MM.1S (cell line): ENCODE data around the gene CDKN2A.

Experiments used
- DNase-seq: peaks from one replicate; pipeline ENCODE4 v3.0.0-alpha.2; 2015
- H2AFZ ChIP-seq: fragments of 300-600 bp; sonication (generic); 2 replicates; pipeline ENCODE4 v1.6.0; 2016; ENCODE audit warnings: antibody characterized with exemption, low read length
- H3F3A ChIP-seq: fragments of 300-600 bp; sonication (generic); 2 replicates; pipeline ENCODE4 v1.6.1; 2016; ENCODE audit warnings: mild to moderate bottlenecking, antibody characterized with exemption, low read length, moderate library complexity, mixed read lengths; ENCODE audit not compliant: insufficient read depth
- H3K27ac ChIP-seq: fragments of 300-600 bp; sonication (generic); 2 replicates; pipeline ENCODE4 v1.5.1; 2016; ENCODE audit warnings: mild to moderate bottlenecking, low read length
- H3K27me3 ChIP-seq: fragments of 300-600 bp; sonication (generic); replicated peaks from 2 replicates; pipeline ENCODE4 v1.6.0; 2016; ENCODE audit warnings: low read length; ENCODE audit not compliant: insufficient read depth
- H3K36me3 ChIP-seq: fragments of 300-600 bp; sonication (generic); replicated peaks from 2 replicates; pipeline ENCODE4 v1.6.1; 2016; ENCODE audit warnings: mild to moderate bottlenecking, low read length, mixed read lengths; ENCODE audit not compliant: insufficient read depth
- H3K4me1 ChIP-seq: fragments of 300-600 bp; sonication (generic); 2 replicates; pipeline ENCODE4 v1.6.1; 2016; ENCODE audit warnings: low read length, mixed read lengths
- H3K4me2 ChIP-seq: fragments of 300-600 bp; sonication (generic); 2 replicates; pipeline ENCODE4 v1.6.0; 2016; ENCODE audit warnings: low read depth, low read length
- H3K4me3 ChIP-seq: fragments of 300-600 bp; sonication (generic); 2 replicates; pipeline ENCODE4 v1.5.1; 2016; ENCODE audit warnings: low read length, mixed read lengths
- H3K79me2 ChIP-seq: fragments of 300-600 bp; sonication (generic); 2 replicates; pipeline ENCODE4 v1.6.1; 2016; ENCODE audit warnings: mixed run types, low read length, mixed read lengths
- H3K9ac ChIP-seq: fragments of 300-600 bp; sonication (generic); 2 replicates; pipeline ENCODE4 v1.6.1; 2016; ENCODE audit warnings: low read length, mixed read lengths
- H3K9me2 ChIP-seq: fragments of 300-600 bp; sonication (generic); replicated peaks from 2 replicates; pipeline ENCODE4 v1.6.1; 2016; ENCODE audit warnings: mild to moderate bottlenecking, low read length, mixed read lengths; ENCODE audit not compliant: insufficient read depth
- H3K9me3 ChIP-seq: fragments of 300-600 bp; sonication (generic); replicated peaks from 2 replicates; pipeline ENCODE4 v1.6.1; 2016; ENCODE audit warnings: mild to moderate bottlenecking, low read length, mixed read lengths; ENCODE audit not compliant: insufficient read depth
- H4K20me1 ChIP-seq: fragments of 300-600 bp; sonication (generic); 2 replicates; pipeline ENCODE4 v1.6.1; 2016; ENCODE audit warnings: mild to moderate bottlenecking, low read length, moderate library complexity, mixed read lengths; ENCODE audit not compliant: insufficient read depth
- CTCF ChIP-seq: fragments of 300-600 bp; sonication (generic); IDR thresholded peaks from 2 replicates; pipeline ENCODE4 v1.5.1; 2016; ENCODE audit warnings: antibody characterized with exemption, low read length, mixed read lengths
- EZH2 ChIP-seq: fragments of 300-600 bp; sonication (generic); optimal IDR thresholded peaks from 2 replicates; pipeline ENCODE3; 2017; ENCODE audit warnings: low read depth, mild to moderate bottlenecking, antibody characterized with exemption, low read length, mixed read lengths
- EZH2phosphoT487 ChIP-seq: fragments of 300-600 bp; sonication (generic); IDR thresholded peaks from 2 replicates; pipeline ENCODE4 v1.6.1; 2018; ENCODE audit warnings: antibody characterized with exemption, low read length

CDKN2A gene

GRCh38 chr9:22033012-22033630 lies 38.9 kb upstream of the CDKN2A start:
- Histone ChIP-seq H3K9ac (no peak overlapping the region), H3K4me3 (no peak overlapping the region), H3F3A (peaks cover 9% of the 10 kb centered on the region; the same call in 1 of the 2 replicates), H3K27me3 (no peaks in the 10 kb centered on the region), H3K27ac (peak overlapping the region; percentile 29; the same call in 1 of the 2 replicates), H3K4me2 (peak overlapping the region; percentile 43; the same call in 1 of the 2 replicates), H3K9me2 (no peaks in the 10 kb centered on the region), H2AFZ (no peak overlapping the region), H3K4me1 (peaks cover 39% of the 10 kb centered on the region), H4K20me1 (no peaks in the 10 kb centered on the region), H3K36me3 (no peaks in the 10 kb centered on the region), H3K9me3 (no peaks in the 10 kb centered on the region), H3K79me2 (no peaks in the 10 kb centered on the region)
- no peak for TF ChIP-seq EZH2
- no peak for TF ChIP-seq EZH2phosphoT487
- TF ChIP-seq CTCF = no peak
- DNase-seq = peak; percentile 52

GRCh38 chr9:22031655-22032411 lies 37.6 kb upstream of the CDKN2A start:
- H2AFZ ChIP-seq = no peak overlapping the region
- H3K9ac ChIP-seq = no peak overlapping the region
- no peaks in the 10 kb centered on the region for H3K9me3 ChIP-seq
- H3K4me2 ChIP-seq = no peak overlapping the region
- H3K36me3 ChIP-seq = no peaks in the 10 kb centered on the region
- no peak overlapping the region for H3K4me3 ChIP-seq
- peaks cover 9% of the 10 kb centered on the region; the same call in 1 of the 2 replicates for H3F3A ChIP-seq
- H3K4me1 ChIP-seq = peaks cover 34% of the 10 kb centered on the region
- H3K79me2 ChIP-seq = no peaks in the 10 kb centered on the region
- DNase-seq = no peak
- no peaks in the 10 kb centered on the region for H3K9me2 ChIP-seq
- TF ChIP-seq CTCF (no peak), EZH2phosphoT487 (no peak), EZH2 (no peak)
- no peaks in the 10 kb centered on the region for H3K27me3 ChIP-seq
- no peaks in the 10 kb centered on the region for H4K20me1 ChIP-seq
- H3K27ac ChIP-seq = no peak overlapping the region

GRCh38 chr9:22030101-22030598 lies 36.0 kb upstream of the CDKN2A start:
- H3K27me3 ChIP-seq = no peaks in the 10 kb centered on the region
- DNase-seq = no peak
- no peaks in the 10 kb centered on the region for H4K20me1 ChIP-seq
- H3K36me3 ChIP-seq = no peaks in the 10 kb centered on the region
- H3K9me2 ChIP-seq = no peaks in the 10 kb centered on the region
- H3K4me1 ChIP-seq = peaks cover 20% of the 10 kb centered on the region
- no peak overlapping the region for H3K4me2 ChIP-seq
- H3K9me3 ChIP-seq = no peaks in the 10 kb centered on the region
- H3K4me3 ChIP-seq = no peak overlapping the region
- no peaks in the 10 kb centered on the region for H3K79me2 ChIP-seq
- no peak overlapping the region for H3K9ac ChIP-seq
- H3F3A ChIP-seq = 0 out of 2 replicates have a peak, but pooled peaks cover 3% of the 10 kb centered on the region
- no peak overlapping the region for H2AFZ ChIP-seq
- TF ChIP-seq CTCF = no peak
- TF ChIP-seq EZH2 = no peak
- TF ChIP-seq EZH2phosphoT487 = no peak
- H3K27ac ChIP-seq = no peak overlapping the region
